ENCODE measurements around the gene RNASE13.
A peak's percentile ranks its signal among the peaks of the same experiment; 100 is the strongest.
"Not testable (repeated sequence)": the region's sequence is repeated elsewhere in the genome, so short reads cannot be mapped to it uniquely, and the experiment has no call there.

RNASE13 gene

GRCh38 chr14:21043974-21044618 is 9.5 kb upstream of the RNASE13 start:
- no peak for TF ChIP-seq JUND (IDR thresholded peaks at IDR 0.05; ENCODE audit: low read depth)
- in situ Hi-C loops (cut with HindIII; ENCODE audit: low pct_unique_long_range_greater_than_20kb, low sequenced_read_pairs), result no loop called here
- no peak for DNase-seq (ENCODE audit: low read depth in 1 of 2, low spot score in 1 of 2)

- TF ChIP-seq JUND (IDR thresholded peaks at IDR 0.05; ENCODE audit: low read depth), result no peak
- no peak for DNase-seq (ENCODE audit: low read depth in 1 of 2, low spot score in 1 of 2)
- in situ Hi-C loops (cut with HindIII; ENCODE audit: low pct_unique_long_range_greater_than_20kb, low sequenced_read_pairs), result no loop called here
Measured at GRCh38 chr14:21043387-21043973, 8.9 kb upstream of the RNASE13 start.

- no peak for DNase-seq (ENCODE audit: low read depth in 1 of 2, low spot score in 1 of 2)
- no peak for TF ChIP-seq JUND (IDR thresholded peaks at IDR 0.05; ENCODE audit: low read depth)
- in situ Hi-C loops (cut with HindIII; ENCODE audit: low pct_unique_long_range_greater_than_20kb, low sequenced_read_pairs), result no loop called here
Measured at GRCh38 chr14:21042918-21043317, 8.3 kb upstream of the RNASE13 start.

- DNase-seq (ENCODE audit: low read depth in 1 of 2, low spot score in 1 of 2), result no peak
- TF ChIP-seq JUND (IDR thresholded peaks at IDR 0.05; ENCODE audit: low read depth), result no peak
- in situ Hi-C loops (cut with HindIII; ENCODE audit: low pct_unique_long_range_greater_than_20kb, low sequenced_read_pairs), result no loop called here
Measured at GRCh38 chr14:21041676-21042433, 7.2 kb upstream of the RNASE13 start, which contains the start of gene RNASE7. Gene RNASE7 (plus strand): TSS chr14:21042362. CDS start chr14:21042993, 631 bp downstream.

- DNase-seq (ENCODE audit: low read depth in 1 of 2, low spot score in 1 of 2); in situ Hi-C loops (cut with HindIII; ENCODE audit: low pct_unique_long_range_greater_than_20kb, low sequenced_read_pairs): not testable (repeated sequence)
Measured at GRCh38 chr14:21040941-21041340, 6.3 kb upstream of the RNASE13 start.

- TF ChIP-seq JUND (IDR thresholded peaks at IDR 0.05; ENCODE audit: low read depth), result no peak
- no peak for DNase-seq (ENCODE audit: low read depth in 1 of 2, low spot score in 1 of 2)
- in situ Hi-C loops (cut with HindIII; ENCODE audit: low pct_unique_long_range_greater_than_20kb, low sequenced_read_pairs), result no loop called here
Measured at GRCh38 chr14:21040370-21040925, 5.8 kb upstream of the RNASE13 start.

- in situ Hi-C loops (cut with HindIII; ENCODE audit: low pct_unique_long_range_greater_than_20kb, low sequenced_read_pairs), result no loop called here
- peak; percentile 47 to 79 for DNase-seq (ENCODE audit: low read depth in 1 of 2, low spot score in 1 of 2)
- TF ChIP-seq JUND (IDR thresholded peaks at IDR 0.05; ENCODE audit: low read depth), result no peak
Measured at GRCh38 chr14:21039585-21040369, 5.2 kb upstream of the RNASE13 start.

- in situ Hi-C loops (cut with HindIII; ENCODE audit: low pct_unique_long_range_greater_than_20kb, low sequenced_read_pairs), result no loop called here
- DNase-seq (ENCODE audit: low read depth in 1 of 2, low spot score in 1 of 2), result no peak
- TF ChIP-seq JUND (IDR thresholded peaks at IDR 0.05; ENCODE audit: low read depth), result no peak
Measured at GRCh38 chr14:21038441-21039422, 4.1 kb upstream of the RNASE13 start.

- in situ Hi-C loops (cut with HindIII; ENCODE audit: low pct_unique_long_range_greater_than_20kb, low sequenced_read_pairs), result no loop called here
- TF ChIP-seq JUND (IDR thresholded peaks at IDR 0.05; ENCODE audit: low read depth), result no peak
- no peak for DNase-seq (ENCODE audit: low read depth in 1 of 2, low spot score in 1 of 2)
Measured at GRCh38 chr14:21037156-21037555, 2.5 kb upstream of the RNASE13 start.

GRCh38 chr14:21036751-21037150 is 2.1 kb upstream of the RNASE13 start:
- no peak for TF ChIP-seq JUND (IDR thresholded peaks at IDR 0.05; ENCODE audit: low read depth)
- DNase-seq (ENCODE audit: low read depth in 1 of 2, low spot score in 1 of 2), result no peak
- in situ Hi-C loops (cut with HindIII; ENCODE audit: low pct_unique_long_range_greater_than_20kb, low sequenced_read_pairs), result no loop called here

GRCh38 chr14:21033133-21033698 is 1.4 kb downstream of the RNASE13 start:
- in situ Hi-C loops (cut with HindIII; ENCODE audit: low pct_unique_long_range_greater_than_20kb, low sequenced_read_pairs), result no loop called here
- no peak for TF ChIP-seq JUND (IDR thresholded peaks at IDR 0.05; ENCODE audit: low read depth)
- no peak for DNase-seq (ENCODE audit: low read depth in 1 of 2, low spot score in 1 of 2)
